ENCODE results near the gene NRIP1.

The NRIP1 gene

DNA sequence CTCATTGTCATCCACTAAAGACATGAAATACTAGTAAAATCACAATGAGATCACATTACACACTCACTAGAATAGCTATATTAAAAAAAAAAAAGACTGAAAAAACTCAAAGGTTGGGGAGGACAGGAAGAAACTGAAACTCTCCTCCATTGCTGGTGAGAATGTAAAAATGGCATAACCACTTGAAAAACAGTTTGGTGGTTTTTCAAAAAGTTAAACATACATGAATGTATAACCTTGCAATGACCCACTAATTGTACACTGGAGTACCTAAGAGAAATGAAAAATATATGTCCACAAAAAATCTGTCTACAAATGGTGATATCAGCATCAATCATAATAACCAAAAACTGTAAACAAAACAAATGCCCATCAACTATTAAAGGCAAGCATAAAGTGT is 44.0 kb downstream of the NRIP1 start:
- Histone ChIP-seq H3K27me3 (ENCODE audit: insufficient read depth, low read depth, severe bottlenecking) (no peaks in the 10 kb centered on the region), H3K27ac (no peak overlapping the region), H3K36me3 (no peaks in the 10 kb centered on the region; the same call in 1 of the 2 replicates), H3K9me3 (ENCODE audit: severe bottlenecking) (no peaks in the 10 kb centered on the region), H3K4me3 (ENCODE audit: low read depth, low read length) (no peak overlapping the region)
- no peak for DNase-seq
- no peak for TF ChIP-seq CTCF (IDR thresholded peaks at IDR 0.05; ENCODE audit: low read depth, low read length)

- Histone ChIP-seq H3K27me3 (ENCODE audit: insufficient read depth, low read depth, severe bottlenecking) (no peaks in the 10 kb centered on the region), H3K27ac (no peak overlapping the region), H3K36me3 (no peaks in the 10 kb centered on the region; the same call in 1 of the 2 replicates), H3K9me3 (ENCODE audit: severe bottlenecking) (no peaks in the 10 kb centered on the region), H3K4me3 (ENCODE audit: low read depth, low read length) (no peak overlapping the region)
- DNase-seq = no peak
- no peak for TF ChIP-seq CTCF (IDR thresholded peaks at IDR 0.05; ENCODE audit: low read depth, low read length)
Measured at GRCh38 chr21:15018382-15018781, 46.4 kb downstream of the NRIP1 start.

- no peak for DNase-seq
- H3K36me3 ChIP-seq = no peaks in the 10 kb centered on the region
- H3K4me3 ChIP-seq (ENCODE audit: low read depth, low read length) = no peak overlapping the region
- no peaks in the 10 kb centered on the region for H3K27me3 ChIP-seq (ENCODE audit: insufficient read depth, low read depth, severe bottlenecking)
- H3K9me3 ChIP-seq (ENCODE audit: severe bottlenecking) = no peaks in the 10 kb centered on the region
- no peak overlapping the region for H3K27ac ChIP-seq
- TF ChIP-seq CTCF (IDR thresholded peaks at IDR 0.05; ENCODE audit: low read depth, low read length) = no peak
Measured at GRCh38 chr21:15015622-15016471, 49.0 kb downstream of the NRIP1 start.

- no peak for DNase-seq
- no peak for TF ChIP-seq CTCF (IDR thresholded peaks at IDR 0.05; ENCODE audit: low read depth, low read length)
- Histone ChIP-seq H3K36me3 (no peaks in the 10 kb centered on the region), H3K27ac (peak overlapping the region; percentile 69), H3K9me3 (ENCODE audit: severe bottlenecking) (no peaks in the 10 kb centered on the region), H3K27me3 (ENCODE audit: insufficient read depth, low read depth, severe bottlenecking) (no peaks in the 10 kb centered on the region), H3K4me3 (ENCODE audit: low read depth, low read length) (no peak overlapping the region)
Measured at GRCh38 chr21:15014221-15014620, 50.6 kb downstream of the NRIP1 start.

- DNase-seq = no peak
- Histone ChIP-seq H3K36me3 (no peaks in the 10 kb centered on the region), H3K27ac (no peak overlapping the region), H3K4me3 (ENCODE audit: low read depth, low read length) (no peak overlapping the region), H3K9me3 (ENCODE audit: severe bottlenecking) (no peaks in the 10 kb centered on the region), H3K27me3 (ENCODE audit: insufficient read depth, low read depth, severe bottlenecking) (no peaks in the 10 kb centered on the region)
- no peak for TF ChIP-seq CTCF (IDR thresholded peaks at IDR 0.05; ENCODE audit: low read depth, low read length)
Measured at GRCh38 chr21:15011967-15012366, 52.8 kb downstream of the NRIP1 start.

GRCh38 chr21:15010645-15011044 is 54.2 kb downstream of the NRIP1 start:
- H3K27me3 ChIP-seq (ENCODE audit: insufficient read depth, low read depth, severe bottlenecking) = no peaks in the 10 kb centered on the region
- DNase-seq = no peak
- no peaks in the 10 kb centered on the region for H3K9me3 ChIP-seq (ENCODE audit: severe bottlenecking)
- H3K4me3 ChIP-seq (ENCODE audit: low read depth, low read length) = no peak overlapping the region
- no peak for TF ChIP-seq CTCF (IDR thresholded peaks at IDR 0.05; ENCODE audit: low read depth, low read length)
- H3K36me3 ChIP-seq = no peaks in the 10 kb centered on the region
- no peak overlapping the region for H3K27ac ChIP-seq

Measured in WERI-Rb-1 (cell line).